Activated CD8-positive, alpha-beta T cell treated with anti-CD3 and anti-CD28 coated beads for 36 hours (primary cell): Measurements from ENCODE around the gene UNC5A. TPM values are rescaled to one million over a fixed set of nuclear protein-coding genes. Genes with fewer than 3 reads are reported as not detected.

Source experiments
- ATAC-seq: fragments of 200-7000 bp; cut with Tn5 transposase; one replicate; pipeline ENCODE4 v1.10.0; 2021; ENCODE audit warnings: mild to moderate bottlenecking, moderate library complexity
- CTCF ChIA-PET: fragments of 350-600 bp; sonication (Branson Sonifier 250); formaldehyde crosslinking; loops from one replicate; lab custom pipeline; 2021; ENCODE audit warnings: antibody characterized with exemption; lab: Charles Lee
- POLR2A ChIA-PET: fragments of 350-600 bp; sonication (Branson Sonifier 250); formaldehyde crosslinking; loops from one replicate; lab custom pipeline; 2021; ENCODE audit warnings: antibody characterized with exemption; lab: Charles Lee
- DNase-seq: peaks from one replicate; pipeline ENCODE4 v3.0.0-alpha.2; 2020
- H3K27ac Mint-ChIP-seq: one replicate; pipeline ENCODE4 v1.8.0; 2021; ENCODE audit warnings: mild to moderate bottlenecking, mixed read lengths
- H3K27me3 Mint-ChIP-seq: one replicate; pipeline ENCODE4 v1.8.0; 2021; ENCODE audit warnings: mixed read lengths
- H3K36me3 Mint-ChIP-seq: one replicate; pipeline ENCODE4 v1.8.0; 2021; ENCODE audit warnings: low read depth, mixed read lengths
- H3K4me1 Mint-ChIP-seq: one replicate; pipeline ENCODE4 v1.8.0; 2021; ENCODE audit warnings: low read depth, mixed read lengths
- H3K4me3 Mint-ChIP-seq: one replicate; pipeline ENCODE4 v1.8.0; 2021; ENCODE audit warnings: mild to moderate bottlenecking, moderate library complexity, mixed read lengths
- H3K9me3 Mint-ChIP-seq: one replicate; pipeline ENCODE4 v1.8.0; 2021; ENCODE audit warnings: mixed read lengths
- CTCF ChIP-seq: fragments of 200-600 bp; IDR thresholded peaks from one replicate; pipeline ENCODE4 v1.8.0; 2022; ENCODE audit warnings: antibody characterized with exemption, mild to moderate bottlenecking
- intact Hi-C: fragments of 100-400 bp; cut with micrococcal nuclease; formaldehyde crosslinking; loops from one replicate; pipeline ENCODE4 v1.10.0; 2022
- total RNA-seq, 2 experiments: library from RNA; stranded (reverse); gene quantifications; one replicate each; pipeline ENCODE4 v1.2.3, GENCODE V29; 2021

The UNC5A gene
- total RNA-seq, 2 experiments from 2014 or later, result not detected

- no peak for TF ChIP-seq CTCF
- ATAC-seq (no peak), DNase-seq (no peak)
- Mint-ChIP-seq H3K27ac (no peak overlapping the region), H3K4me3 (no peak overlapping the region), H3K9me3 (no peaks in the 10 kb centered on the region), H3K27me3 (peaks cover 27% of the 10 kb centered on the region), H3K36me3 (no peaks in the 10 kb centered on the region), H3K4me1 (no peaks in the 10 kb centered on the region)
- POLR2A ChIA-PET, result no interaction called here
- CTCF ChIA-PET, result no interaction called here
- intact Hi-C loops, result no loop called here
Observed at GRCh38 chr5:176776916-176777315, 33.4 kb upstream of the UNC5A start.

GRCh38 chr5:176778921-176779465 is 31.4 kb upstream of the UNC5A start:
- TF ChIP-seq CTCF, result no peak
- H3K36me3 Mint-ChIP-seq, result no peaks in the 10 kb centered on the region
- no peaks in the 10 kb centered on the region for H3K9me3 Mint-ChIP-seq
- ATAC-seq (no peak), DNase-seq (no peak)
- no peak overlapping the region for H3K27ac Mint-ChIP-seq
- H3K4me3 Mint-ChIP-seq, result no peak overlapping the region
- H3K4me1 Mint-ChIP-seq, result no peaks in the 10 kb centered on the region
- intact Hi-C loops, result no loop called here
- POLR2A ChIA-PET, result no interaction called here
- H3K27me3 Mint-ChIP-seq, result peaks cover 21% of the 10 kb centered on the region
- CTCF ChIA-PET, result no interaction called here

- DNase-seq (no peak), ATAC-seq (no peak)
- no peaks in the 10 kb centered on the region for H3K36me3 Mint-ChIP-seq
- CTCF ChIA-PET, result no interaction called here
- POLR2A ChIA-PET, result no interaction called here
- no peaks in the 10 kb centered on the region for H3K9me3 Mint-ChIP-seq
- no peak for TF ChIP-seq CTCF
- peaks cover 19% of the 10 kb centered on the region for H3K27me3 Mint-ChIP-seq
- no peak overlapping the region for H3K4me3 Mint-ChIP-seq
- intact Hi-C loops, result no loop called here
- no peak overlapping the region for H3K27ac Mint-ChIP-seq
- no peaks in the 10 kb centered on the region for H3K4me1 Mint-ChIP-seq
Observed at GRCh38 chr5:176779537-176779936, 30.8 kb upstream of the UNC5A start.

- Mint-ChIP-seq H3K9me3 (no peaks in the 10 kb centered on the region), H3K4me1 (no peaks in the 10 kb centered on the region), H3K27ac (no peak overlapping the region), H3K4me3 (no peak overlapping the region), H3K36me3 (no peaks in the 10 kb centered on the region), H3K27me3 (peaks cover 15% of the 10 kb centered on the region)
- ChIA-PET POLR2A (interaction anchor here (0.6 kb wide), 1 partner anchor 1370 kb away, joined by 3 read pairs; no protein-coding TSS in a partner anchor), CTCF (no interaction called here)
- no peak for DNase-seq
- ATAC-seq, result no peak
- no peak for TF ChIP-seq CTCF
- intact Hi-C loops, result no loop called here
Observed at GRCh38 chr5:176780176-176781053, 29.9 kb upstream of the UNC5A start.

- CTCF ChIA-PET, result no interaction called here
- ATAC-seq (no peak), DNase-seq (no peak)
- Mint-ChIP-seq H3K27me3 (peaks cover 16% of the 10 kb centered on the region), H3K27ac (no peak overlapping the region), H3K36me3 (no peaks in the 10 kb centered on the region), H3K4me3 (no peak overlapping the region), H3K4me1 (no peaks in the 10 kb centered on the region), H3K9me3 (no peaks in the 10 kb centered on the region)
- POLR2A ChIA-PET, result interaction anchor here (0.6 kb wide), 1 partner anchor 1371 kb away, joined by 3 read pairs; no protein-coding TSS in a partner anchor
- TF ChIP-seq CTCF, result no peak
- intact Hi-C loops, result no loop called here
Observed at GRCh38 chr5:176781054-176781375, 29.3 kb upstream of the UNC5A start.
